Measurements from ENCODE around the gene OR52A5.

OR52A5 gene

GRCh38 chr11:5115339-5115738, 22.8 kb downstream of the OR52A5 start:
- DNase-seq (ENCODE audit: low read depth) = no peak

- DNase-seq (ENCODE audit: low read depth) = no peak
These were observed 30.9 kb downstream of the OR52A5 start for GRCh38 chr11:5107285-5107684.

GRCh38 chr11:5103066-5103465, 35.1 kb downstream of the OR52A5 start:
- no peak for DNase-seq (ENCODE audit: low read depth)

- DNase-seq (ENCODE audit: low read depth) = no peak
These were observed 35.9 kb downstream of the OR52A5 start for GRCh38 chr11:5102246-5102645.

GRCh38 chr11:5096011-5096410, 42.1 kb downstream of the OR52A5 start:
- no peak for DNase-seq (ENCODE audit: low read depth)

- no peak for DNase-seq (ENCODE audit: low read depth)
These were observed 45.2 kb downstream of the OR52A5 start for GRCh38 chr11:5092821-5093585.

GRCh38 chr11:5090668-5091067, 47.5 kb downstream of the OR52A5 start:
- no peak for DNase-seq (ENCODE audit: low read depth)

GRCh38 chr11:5088556-5088955, 49.6 kb downstream of the OR52A5 start:
- DNase-seq (ENCODE audit: low read depth) = peak; percentile 1

- no peak for DNase-seq (ENCODE audit: low read depth)
These were observed 54.6 kb downstream of the OR52A5 start for GRCh38 chr11:5083602-5084001.

- DNase-seq (ENCODE audit: low read depth) = no peak
These were observed 56.8 kb downstream of the OR52A5 start for GRCh38 chr11:5081405-5081804.
